Measurements from ENCODE around the gene PTPRM. TPM values are rescaled to one million over a fixed set of nuclear protein-coding genes. Genes with fewer than 3 reads are reported as not detected.

Gene PTPRM
- total and polyA plus RNA-seq, 5 donors from 2014 or later = 1.1 to 4.6 (median 3.6) TPM

DNA sequence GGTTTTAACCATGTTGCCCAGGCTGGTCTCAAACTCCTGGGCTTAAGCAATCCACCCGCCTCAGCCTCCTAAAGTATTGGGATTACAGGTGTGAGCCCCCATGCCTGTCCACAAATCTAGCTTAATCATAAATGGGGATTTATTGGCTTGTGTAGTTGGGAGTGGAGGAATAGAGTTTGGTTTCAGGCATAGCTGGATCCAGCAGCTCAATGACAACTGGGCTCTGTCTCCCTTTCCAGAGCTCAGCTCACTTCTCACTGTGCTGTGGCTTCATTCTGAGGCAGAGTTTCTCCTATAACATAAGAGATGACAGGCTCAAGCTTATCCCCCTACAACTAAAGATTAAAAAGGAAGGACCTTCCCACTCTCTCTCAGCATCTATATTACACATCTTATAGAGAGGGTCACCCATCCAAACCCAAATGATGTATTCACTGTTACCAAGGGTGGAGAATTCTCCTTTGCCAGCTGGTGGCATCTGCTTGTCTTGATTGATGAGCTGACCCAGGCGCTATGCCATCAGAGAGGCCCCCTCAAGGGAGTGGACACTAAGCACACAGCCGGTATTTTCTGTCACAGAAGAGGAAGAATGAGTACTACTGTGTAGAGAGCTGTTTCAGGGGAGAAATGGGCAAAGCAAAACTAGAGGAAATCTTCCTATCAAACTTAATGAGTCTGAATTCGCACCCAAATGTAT, 280.4 kb downstream of the PTPRM start:
- Histone ChIP-seq H3K36me3 (ENCODE audit: control insufficient read depth, insufficient read depth, low read length) (no peaks in the 10 kb centered on the region), H3K4me3 (ENCODE audit: low read depth, low read length) (no peak overlapping the region), H3K9me3 (ENCODE audit: control insufficient read depth in 2 of 2, low read length in 2 of 2) (peaks cover 0 to 3% of the 10 kb centered on the region in 2 experiments), H3K4me1 (ENCODE audit: control insufficient read depth, insufficient read depth, low read length, poor library complexity, severe bottlenecking) (no peaks in the 10 kb centered on the region), H3K27me3 (ENCODE audit: control insufficient read depth, insufficient read depth, low read length) (no peaks in the 10 kb centered on the region), H3K27ac (ENCODE audit: insufficient read depth, low read length, poor library complexity, severe bottlenecking) (no peak overlapping the region)
- no peak for DNase-seq
- no peak overlapping the region for H3K4me3 Mint-ChIP-seq
- H3K27ac Mint-ChIP-seq = no peak overlapping the region
- ATAC-seq (ENCODE audit: low read depth in 2 of 2) = no peak
- peaks cover 0 to 35% (median 6%) of the 10 kb centered on the region in 7 donors for H3K9me3 Mint-ChIP-seq
- no peaks in the 10 kb centered on the region for H3K36me3 Mint-ChIP-seq
- no peaks in the 10 kb centered on the region for H3K4me1 Mint-ChIP-seq
- H3K27me3 Mint-ChIP-seq = no peaks in the 10 kb centered on the region

DNA sequence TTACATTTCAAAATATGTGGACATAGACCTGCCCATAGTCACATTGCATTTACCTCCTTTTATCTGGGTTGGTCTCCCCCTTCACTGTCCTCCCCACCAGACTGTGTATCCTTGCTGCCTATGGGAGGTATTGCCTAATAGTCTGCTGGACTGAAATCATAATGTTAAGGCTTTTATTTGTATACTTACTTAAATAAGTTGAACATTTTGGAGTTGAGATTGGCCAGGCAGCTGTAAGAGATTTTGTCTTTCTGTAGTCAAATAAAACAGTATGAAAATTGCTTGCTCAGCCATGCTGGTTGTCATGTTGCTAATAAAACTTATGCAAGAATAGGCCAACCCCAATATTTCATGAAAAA, 280.9 kb downstream of the PTPRM start:
- Mint-ChIP-seq H3K27me3 (no peaks in the 10 kb centered on the region), H3K27ac (no peak overlapping the region), H3K36me3 (no peaks in the 10 kb centered on the region), H3K4me3 (no peak overlapping the region), H3K9me3 (peaks cover 0 to 35% (median 6%) of the 10 kb centered on the region in 7 donors), H3K4me1 (no peaks in the 10 kb centered on the region)
- ATAC-seq (ENCODE audit: low read depth in 2 of 2) (no peak), DNase-seq (no peak)
- H3K4me3 ChIP-seq (ENCODE audit: low read depth, low read length) = no peak overlapping the region
- H3K36me3 ChIP-seq (ENCODE audit: control insufficient read depth, insufficient read depth, low read length) = no peaks in the 10 kb centered on the region
- H3K4me1 ChIP-seq (ENCODE audit: control insufficient read depth, insufficient read depth, low read length, poor library complexity, severe bottlenecking) = no peaks in the 10 kb centered on the region
- H3K27me3 ChIP-seq (ENCODE audit: control insufficient read depth, insufficient read depth, low read length) = no peaks in the 10 kb centered on the region
- no peak overlapping the region for H3K27ac ChIP-seq (ENCODE audit: insufficient read depth, low read length, poor library complexity, severe bottlenecking)
- peaks cover 0 to 3% of the 10 kb centered on the region in 2 experiments for H3K9me3 ChIP-seq (ENCODE audit: control insufficient read depth in 2 of 2, low read length in 2 of 2)

DNA sequence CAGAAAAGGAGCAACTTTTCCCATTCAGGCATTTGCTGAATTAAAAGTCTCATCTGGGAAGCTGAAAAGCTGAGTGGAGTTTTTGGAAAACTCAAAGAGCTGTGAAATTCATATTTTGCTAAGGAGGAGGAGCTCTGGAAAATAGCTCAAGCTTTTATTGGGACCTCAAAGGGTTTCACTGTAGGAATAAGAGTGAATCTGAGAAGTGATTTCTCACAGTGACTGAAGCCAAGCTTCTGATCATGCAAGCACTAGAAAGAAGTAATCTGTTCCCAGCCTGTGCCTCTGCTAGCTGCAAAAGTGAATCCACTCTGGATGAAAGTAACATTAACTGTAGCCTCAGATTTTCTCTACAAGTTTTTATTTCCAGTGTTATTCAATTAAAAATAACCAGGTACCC, 283.3 kb downstream of the PTPRM start:
- no peaks in the 10 kb centered on the region for H3K4me1 ChIP-seq (ENCODE audit: control insufficient read depth, insufficient read depth, low read length, poor library complexity, severe bottlenecking)
- DNase-seq = no peak
- Mint-ChIP-seq H3K27ac (no peak overlapping the region), H3K9me3 (peaks cover 0 to 24% (median 6%) of the 10 kb centered on the region in 7 donors), H3K4me1 (no peaks in the 10 kb centered on the region), H3K36me3 (no peaks in the 10 kb centered on the region), H3K27me3 (no peaks in the 10 kb centered on the region), H3K4me3 (no peak overlapping the region)
- no peak overlapping the region for H3K4me3 ChIP-seq (ENCODE audit: low read depth, low read length)
- H3K27ac ChIP-seq (ENCODE audit: insufficient read depth, low read length, poor library complexity, severe bottlenecking) = no peak overlapping the region
- no peaks in the 10 kb centered on the region for H3K9me3 ChIP-seq (ENCODE audit: control insufficient read depth in 2 of 2, low read length in 2 of 2)
- no peaks in the 10 kb centered on the region for H3K27me3 ChIP-seq (ENCODE audit: control insufficient read depth, insufficient read depth, low read length)
- no peaks in the 10 kb centered on the region for H3K36me3 ChIP-seq (ENCODE audit: control insufficient read depth, insufficient read depth, low read length)
- ATAC-seq (ENCODE audit: low read depth in 2 of 2) = no peak

DNA sequence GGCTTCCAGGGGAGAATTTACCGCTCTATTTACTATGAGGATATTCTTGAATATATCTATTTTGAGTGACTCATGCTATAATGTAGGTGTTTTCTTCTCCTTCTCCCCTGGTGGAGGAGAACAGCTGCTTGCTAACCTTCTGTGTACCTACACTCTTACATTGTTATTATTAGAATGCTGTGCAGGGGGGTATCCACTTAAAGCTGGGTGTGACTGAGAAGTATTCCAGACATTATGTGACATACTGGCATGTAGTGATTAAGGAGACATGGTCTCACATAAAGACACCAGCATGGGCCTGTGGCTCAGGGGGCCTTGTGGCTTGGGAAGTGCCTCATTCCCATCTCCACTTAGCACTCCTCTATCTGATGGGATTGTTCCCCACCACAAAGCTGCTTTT, 287.9 kb downstream of the PTPRM start:
- Histone ChIP-seq H3K4me1 (ENCODE audit: control insufficient read depth, insufficient read depth, low read length, poor library complexity, severe bottlenecking) (no peaks in the 10 kb centered on the region), H3K9me3 (ENCODE audit: control insufficient read depth in 2 of 2, low read length in 2 of 2) (no peaks in the 10 kb centered on the region), H3K27me3 (ENCODE audit: control insufficient read depth, insufficient read depth, low read length) (no peaks in the 10 kb centered on the region), H3K27ac (ENCODE audit: insufficient read depth, low read length, poor library complexity, severe bottlenecking) (no peak overlapping the region), H3K4me3 (ENCODE audit: low read depth, low read length) (no peak overlapping the region), H3K36me3 (ENCODE audit: control insufficient read depth, insufficient read depth, low read length) (no peaks in the 10 kb centered on the region)
- Mint-ChIP-seq H3K27ac (no peak overlapping the region), H3K36me3 (no peaks in the 10 kb centered on the region), H3K27me3 (no peaks in the 10 kb centered on the region), H3K9me3 (peaks cover 0 to 15% (median 2%) of the 10 kb centered on the region in 7 donors), H3K4me3 (no peak overlapping the region), H3K4me1 (no peaks in the 10 kb centered on the region)
- no peak for DNase-seq
- no peak for ATAC-seq (ENCODE audit: low read depth in 2 of 2)

DNA sequence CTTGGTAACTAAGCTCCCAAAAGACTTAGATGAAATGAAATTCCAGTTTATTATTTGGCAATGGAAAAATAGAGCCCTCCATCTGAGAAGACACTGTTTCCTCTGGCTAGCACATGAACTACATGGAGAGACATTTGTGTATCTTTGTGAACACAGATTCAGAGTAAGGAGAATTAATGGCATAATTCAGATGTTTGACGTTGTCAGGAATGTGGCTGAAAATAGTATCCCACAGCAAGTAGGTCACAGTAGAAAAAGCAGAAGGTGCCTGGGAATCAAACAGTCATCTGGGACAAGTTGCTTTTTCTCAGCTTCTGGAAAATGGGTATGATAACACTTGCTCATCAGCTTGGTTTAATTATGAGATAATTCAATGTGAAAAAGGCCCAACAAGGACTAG, 288.6 kb downstream of the PTPRM start:
- H3K36me3 Mint-ChIP-seq = no peaks in the 10 kb centered on the region
- ATAC-seq (ENCODE audit: low read depth in 2 of 2) (no peak), DNase-seq (no peak)
- no peaks in the 10 kb centered on the region for H3K9me3 ChIP-seq (ENCODE audit: control insufficient read depth in 2 of 2, low read length in 2 of 2)
- H3K4me1 ChIP-seq (ENCODE audit: control insufficient read depth, insufficient read depth, low read length, poor library complexity, severe bottlenecking) = no peaks in the 10 kb centered on the region
- no peaks in the 10 kb centered on the region for H3K27me3 Mint-ChIP-seq
- H3K36me3 ChIP-seq (ENCODE audit: control insufficient read depth, insufficient read depth, low read length) = no peaks in the 10 kb centered on the region
- no peak overlapping the region for H3K27ac Mint-ChIP-seq
- H3K27ac ChIP-seq (ENCODE audit: insufficient read depth, low read length, poor library complexity, severe bottlenecking) = no peak overlapping the region
- peaks cover 0 to 12% (median 3%) of the 10 kb centered on the region in 7 donors for H3K9me3 Mint-ChIP-seq
- no peak overlapping the region for H3K4me3 ChIP-seq (ENCODE audit: low read depth, low read length)
- H3K4me3 Mint-ChIP-seq = no peak overlapping the region
- no peaks in the 10 kb centered on the region for H3K4me1 Mint-ChIP-seq
- no peaks in the 10 kb centered on the region for H3K27me3 ChIP-seq (ENCODE audit: control insufficient read depth, insufficient read depth, low read length)

DNA sequence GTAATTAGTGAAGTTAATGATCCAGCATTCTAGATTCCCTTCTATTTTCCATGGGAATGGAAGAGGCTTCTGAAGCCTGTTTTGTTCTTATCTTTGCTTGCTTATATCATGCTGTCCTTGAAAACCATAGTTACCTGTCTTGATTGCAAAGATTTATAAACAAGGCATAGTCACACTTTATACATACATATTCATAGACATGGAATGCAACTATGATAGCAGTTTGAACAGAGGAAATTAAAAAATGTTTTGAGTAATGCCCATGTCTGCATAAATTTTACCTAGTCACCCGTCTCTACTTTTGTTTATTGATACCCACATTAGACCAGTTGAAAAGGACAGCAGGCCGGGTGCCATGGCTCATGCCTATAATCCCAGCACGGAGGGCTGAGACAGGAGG, 289.0 kb downstream of the PTPRM start:
- Mint-ChIP-seq H3K9me3 (peaks cover 0 to 10% (median 3%) of the 10 kb centered on the region in 7 donors), H3K27me3 (no peaks in the 10 kb centered on the region), H3K4me3 (no peak overlapping the region), H3K4me1 (no peaks in the 10 kb centered on the region), H3K27ac (no peak overlapping the region), H3K36me3 (no peaks in the 10 kb centered on the region)
- Histone ChIP-seq H3K36me3 (ENCODE audit: control insufficient read depth, insufficient read depth, low read length) (no peaks in the 10 kb centered on the region), H3K4me1 (ENCODE audit: control insufficient read depth, insufficient read depth, low read length, poor library complexity, severe bottlenecking) (no peaks in the 10 kb centered on the region), H3K27ac (ENCODE audit: insufficient read depth, low read length, poor library complexity, severe bottlenecking) (no peak overlapping the region), H3K9me3 (ENCODE audit: control insufficient read depth in 2 of 2, low read length in 2 of 2) (no peaks in the 10 kb centered on the region), H3K27me3 (ENCODE audit: control insufficient read depth, insufficient read depth, low read length) (no peaks in the 10 kb centered on the region), H3K4me3 (ENCODE audit: low read depth, low read length) (no peak overlapping the region)
- ATAC-seq (ENCODE audit: low read depth in 2 of 2) (no peak), DNase-seq (no peak)

DNA sequence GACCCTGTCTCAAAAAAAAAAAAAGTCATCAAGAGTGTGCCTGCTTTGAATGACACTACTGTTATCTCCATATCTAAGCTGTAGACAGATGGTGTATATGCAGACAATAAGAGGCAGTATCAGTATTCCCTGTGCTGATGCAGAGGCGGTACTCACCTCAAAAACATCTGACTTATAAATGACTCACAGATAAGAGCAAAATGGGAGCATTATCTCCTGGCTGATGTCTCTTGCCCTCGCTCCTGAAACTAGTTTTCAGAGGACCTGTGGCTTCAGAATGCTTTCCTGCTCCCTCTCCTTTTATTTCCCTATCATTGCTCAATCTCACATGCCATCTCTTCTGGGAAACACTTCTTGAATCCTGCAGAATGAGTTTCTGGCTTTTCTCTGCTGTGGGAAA, 289.6 kb downstream of the PTPRM start:
- Mint-ChIP-seq H3K4me1 (no peaks in the 10 kb centered on the region), H3K27ac (no peak overlapping the region), H3K36me3 (no peaks in the 10 kb centered on the region), H3K9me3 (peaks cover 0 to 5% (median 2%) of the 10 kb centered on the region in 7 donors), H3K27me3 (no peaks in the 10 kb centered on the region), H3K4me3 (no peak overlapping the region)
- ATAC-seq (ENCODE audit: low read depth in 2 of 2) (no peak), DNase-seq (no peak)
- Histone ChIP-seq H3K36me3 (ENCODE audit: control insufficient read depth, insufficient read depth, low read length) (no peaks in the 10 kb centered on the region), H3K27me3 (ENCODE audit: control insufficient read depth, insufficient read depth, low read length) (no peaks in the 10 kb centered on the region), H3K9me3 (ENCODE audit: control insufficient read depth in 2 of 2, low read length in 2 of 2) (no peaks in the 10 kb centered on the region), H3K27ac (ENCODE audit: insufficient read depth, low read length, poor library complexity, severe bottlenecking) (no peak overlapping the region), H3K4me3 (ENCODE audit: low read depth, low read length) (no peak overlapping the region), H3K4me1 (ENCODE audit: control insufficient read depth, insufficient read depth, low read length, poor library complexity, severe bottlenecking) (no peaks in the 10 kb centered on the region)

DNA sequence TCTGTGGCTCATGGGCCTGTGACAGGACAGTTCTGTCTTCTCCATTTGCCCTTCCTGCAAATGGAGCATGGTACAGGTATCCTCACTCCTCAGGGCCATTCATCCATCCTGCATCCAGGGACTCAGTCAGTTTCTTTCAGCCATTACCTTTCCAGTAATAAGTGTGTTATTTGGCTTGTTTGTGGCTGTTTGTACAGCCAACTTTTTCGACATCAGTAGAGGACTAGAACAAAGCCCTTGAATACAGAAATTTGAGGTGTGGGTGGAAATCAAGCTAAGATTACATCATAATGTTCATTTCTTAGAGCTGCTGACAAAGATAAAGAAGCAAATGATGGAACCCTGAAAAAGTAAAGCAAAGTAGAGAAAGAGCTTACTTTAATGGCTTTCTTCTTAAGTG, 290.4 kb downstream of the PTPRM start:
- Histone ChIP-seq H3K4me3 (ENCODE audit: low read depth, low read length) (no peak overlapping the region), H3K27me3 (ENCODE audit: control insufficient read depth, insufficient read depth, low read length) (no peaks in the 10 kb centered on the region), H3K9me3 (ENCODE audit: control insufficient read depth in 2 of 2, low read length in 2 of 2) (no peaks in the 10 kb centered on the region), H3K4me1 (ENCODE audit: control insufficient read depth, insufficient read depth, low read length, poor library complexity, severe bottlenecking) (no peaks in the 10 kb centered on the region), H3K27ac (ENCODE audit: insufficient read depth, low read length, poor library complexity, severe bottlenecking) (no peak overlapping the region), H3K36me3 (ENCODE audit: control insufficient read depth, insufficient read depth, low read length) (no peaks in the 10 kb centered on the region)
- Mint-ChIP-seq H3K4me1 (no peaks in the 10 kb centered on the region), H3K27me3 (no peaks in the 10 kb centered on the region), H3K27ac (no peak overlapping the region), H3K9me3 (peaks cover 0 to 4% (median 0%) of the 10 kb centered on the region in 7 donors), H3K4me3 (no peak overlapping the region), H3K36me3 (no peaks in the 10 kb centered on the region)
- DNase-seq = no peak
- no peak for ATAC-seq (ENCODE audit: low read depth in 2 of 2)
